Mesendoderm (in vitro differentiated cells): ENCODE results near the gene SHMT1. TPM values are rescaled to one million over a fixed set of nuclear protein-coding genes. Genes with fewer than 3 reads are reported as not detected.

Experiments
- DNase-seq: peaks from one replicate; pipeline ENCODE4 v3.0.0; 2013
- H2AK5ac ChIP-seq: 2 replicates; pipeline ENCODE4 v1.6.1; 2013; ENCODE audit warnings: low read length, inconsistent platforms
- H2BK120ac ChIP-seq: 2 replicates; pipeline ENCODE4 v1.6.1; 2013; ENCODE audit warnings: low read depth, mild to moderate bottlenecking, low read length, moderate library complexity, mixed read lengths
- H2BK15ac ChIP-seq: replicated peaks from 2 replicates; pipeline ENCODE4 v1.6.1; 2013; ENCODE audit warnings: low read depth, mild to moderate bottlenecking, moderate library complexity
- H2BK5ac ChIP-seq: 2 replicates; pipeline ENCODE4 v1.6.1; 2013; ENCODE audit warnings: low read length, inconsistent platforms
- H3K18ac ChIP-seq: 2 replicates; pipeline ENCODE4 v1.6.1; 2013; ENCODE audit warnings: mild to moderate bottlenecking, low read length, mixed read lengths
- H3K23ac ChIP-seq: one replicate; pipeline ENCODE4 v1.6.1; 2013; ENCODE audit warnings: low read length
- H3K27ac ChIP-seq: 2 replicates; pipeline ENCODE4 v1.5.1; 2013; ENCODE audit warnings: low read depth, mild to moderate bottlenecking, inconsistent platforms, low read length, moderate library complexity
- H3K27me3 ChIP-seq: 2 replicates; pipeline ENCODE4 v1.6.1; 2013; ENCODE audit warnings: low read length, control low read depth, mild to moderate bottlenecking, inconsistent platforms; ENCODE audit not compliant: insufficient read depth, poor library complexity
- H3K36me3 ChIP-seq: 2 replicates; pipeline ENCODE4 v1.6.1; 2013; ENCODE audit warnings: low read length, inconsistent platforms; ENCODE audit not compliant: control insufficient read depth, insufficient read depth
- H3K4ac ChIP-seq: one replicate; pipeline ENCODE4 v1.6.1; 2013; ENCODE audit warnings: low read depth, mild to moderate bottlenecking, low read length, moderate library complexity
- H3K4me1 ChIP-seq: 2 replicates; pipeline ENCODE4 v1.6.1; 2013; ENCODE audit warnings: low read depth, low read length, inconsistent platforms; ENCODE audit not compliant: control insufficient read depth
- H3K4me2 ChIP-seq: 2 replicates; pipeline ENCODE4 v1.6.1; 2013; ENCODE audit warnings: low read length
- H3K4me3 ChIP-seq: 2 replicates; pipeline ENCODE4 v1.5.1; 2013; ENCODE audit warnings: mild to moderate bottlenecking, low read length
- H3K56ac ChIP-seq: one replicate; pipeline ENCODE4 v1.6.1; 2013; ENCODE audit warnings: low read length
- H3K79me1 ChIP-seq: 2 replicates; pipeline ENCODE4 v1.6.1; 2013; ENCODE audit warnings: low read length, inconsistent platforms
- H3K79me2 ChIP-seq: 2 replicates; pipeline ENCODE4 v1.6.1; 2013; ENCODE audit warnings: mild to moderate bottlenecking, low read length; ENCODE audit not compliant: control insufficient read depth, insufficient read depth
- H3K9ac ChIP-seq: 2 replicates; pipeline ENCODE4 v1.6.1; 2013; ENCODE audit warnings: low read length, inconsistent platforms
- H4K5ac ChIP-seq: one replicate; pipeline ENCODE4 v1.6.1; 2013; ENCODE audit warnings: low read length
- H4K8ac ChIP-seq: one replicate; pipeline ENCODE4 v1.6.1; 2013; ENCODE audit warnings: low read depth, mild to moderate bottlenecking, control low read depth, low read length, moderate library complexity
- WGBS: extraction: QIAGEN DNeasy Blood & Tissue Kit; methylation state at CpG from one replicate; pipeline ENCODE4 v1.1.7; 2013; ENCODE audit warnings: low lambda C conversion rate, missing lambda C conversion rate; ENCODE audit not compliant: insufficient coverage; ENCODE audit errors: extremely low coverage; 5-methylcytosine and 5-hydroxymethylcytosine counted together
- small RNA-seq: library from polyadenylated mRNA; stranded (forward); fragments of <200 nt; extraction: miRNeasy Mini kit (QIAGEN cat#:217004); gene quantifications from one replicate; pipeline ENCODE3, GENCODE V24; 2013; ENCODE audit not compliant: insufficient read depth

The SHMT1 gene

DNA sequence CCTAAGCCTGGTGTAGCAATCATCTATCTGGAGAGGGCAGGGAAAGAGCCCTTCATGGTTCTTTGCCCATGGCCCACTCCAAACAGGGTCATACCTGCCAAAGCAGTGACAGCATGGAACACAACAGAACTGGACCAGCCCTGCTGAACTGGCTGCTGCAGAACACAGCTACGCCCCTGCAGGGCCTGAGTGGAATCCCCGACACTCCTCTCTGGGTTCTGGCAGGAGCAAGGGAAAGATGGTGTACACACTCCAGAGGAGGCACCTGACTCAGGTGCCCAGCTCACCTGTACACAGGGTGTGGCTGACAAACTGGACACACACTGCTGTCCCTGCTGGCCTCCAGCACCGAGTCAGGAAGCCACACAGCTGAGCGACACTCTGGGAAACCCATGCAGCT is 83.1 kb downstream of the SHMT1 start:
- no peak overlapping the region for H3K27ac ChIP-seq
- no CpG with 5 or more reads among the region's 4 CpGs for WGBS
- H3K18ac ChIP-seq, result no peak overlapping the region
- no peak overlapping the region for H3K4me3 ChIP-seq
- H3K27me3 ChIP-seq, result no peaks in the 10 kb centered on the region
- H4K5ac ChIP-seq, result no peak overlapping the region
- no peak overlapping the region for H3K23ac ChIP-seq
- H2AK5ac ChIP-seq, result no peak overlapping the region
- no peak overlapping the region for H3K56ac ChIP-seq
- H3K4me1 ChIP-seq, result no peaks in the 10 kb centered on the region
- H2BK15ac ChIP-seq, result no peak overlapping the region
- H3K4ac ChIP-seq, result no peak overlapping the region
- no peak overlapping the region for H3K9ac ChIP-seq
- H4K8ac ChIP-seq, result no peak overlapping the region
- no peak for DNase-seq
- H3K79me2 ChIP-seq, result no peaks in the 10 kb centered on the region
- H2BK120ac ChIP-seq, result no peak overlapping the region
- peaks cover 29% of the 10 kb centered on the region for H3K36me3 ChIP-seq
- H2BK5ac ChIP-seq, result no peak overlapping the region
- H3K79me1 ChIP-seq, result no peaks in the 10 kb centered on the region
- H3K4me2 ChIP-seq, result no peak overlapping the region

GRCh38 chr17:18278867-18279266 is 84.5 kb downstream of the SHMT1 start:
- Histone ChIP-seq H3K4me3 (no peak overlapping the region), H3K4ac (no peak overlapping the region), H3K36me3 (peaks cover 29% of the 10 kb centered on the region), H2BK5ac (no peak overlapping the region), H3K27me3 (no peaks in the 10 kb centered on the region), H3K4me1 (no peaks in the 10 kb centered on the region), H3K56ac (no peak overlapping the region), H3K79me1 (no peaks in the 10 kb centered on the region), H2BK120ac (no peak overlapping the region), H2BK15ac (no peak overlapping the region), H3K27ac (no peak overlapping the region), H2AK5ac (no peak overlapping the region), H3K18ac (no peak overlapping the region), H3K23ac (no peak overlapping the region), H4K5ac (no peak overlapping the region), H3K9ac (no peak overlapping the region), H3K4me2 (no peak overlapping the region), H3K79me2 (no peaks in the 10 kb centered on the region), H4K8ac (no peak overlapping the region)
- no CpG with 5 or more reads among the region's 3 CpGs for WGBS
- no peak for DNase-seq

Small RNA genes within 50 kb of the gene (small RNA-seq; reads per million reads assigned to genes)
- gene AL353997.5, result not detected
